Measurements from ENCODE around the gene SLAMF7. TPM values are rescaled to one million over a fixed set of nuclear protein-coding genes. Genes with fewer than 3 reads are reported as not detected.
"Not testable (repeated sequence)": the region's sequence is repeated elsewhere in the genome, so short reads cannot be mapped to it uniquely, and the experiment has no call there.

Gene SLAMF7
- total RNA-seq, 1 donor from 2014 or later: 0.48 TPM

- H3K9me3 Mint-ChIP-seq: peaks cover 4% of the 10 kb centered on the region
- H3K36me3 Mint-ChIP-seq: no peaks in the 10 kb centered on the region
- H3K27ac Mint-ChIP-seq: no peak overlapping the region
- no peak for DNase-seq (ENCODE audit: extremely low spot score, unreplicated experiment)
- peaks cover 3% of the 10 kb centered on the region for H3K27me3 Mint-ChIP-seq
- H3K4me3 Mint-ChIP-seq: no peak overlapping the region
- no peak for TF ChIP-seq CTCF (conservative IDR thresholded peaks at IDR 0.05)
- no peaks in the 10 kb centered on the region for H3K4me1 Mint-ChIP-seq (ENCODE audit: unreplicated experiment)
These were observed 11.8 kb upstream of the SLAMF7 start for GRCh38 chr1:160727316-160727640.

- H3K4me3 Mint-ChIP-seq; H3K36me3 Mint-ChIP-seq; H3K27ac Mint-ChIP-seq; DNase-seq (ENCODE audit: extremely low spot score, unreplicated experiment); H3K27me3 Mint-ChIP-seq; H3K9me3 Mint-ChIP-seq; H3K4me1 Mint-ChIP-seq (ENCODE audit: unreplicated experiment): not testable (repeated sequence)
These were observed 7.5 kb upstream of the SLAMF7 start for GRCh38 chr1:160731564-160731963.

GRCh38 chr1:160731990-160732389 is 7.1 kb upstream of the SLAMF7 start:
- Mint-ChIP-seq H3K27ac (no peak overlapping the region), H3K4me3 (no peak overlapping the region), H3K36me3 (no peaks in the 10 kb centered on the region), H3K27me3 (no peaks in the 10 kb centered on the region), H3K4me1 (ENCODE audit: unreplicated experiment) (no peaks in the 10 kb centered on the region), H3K9me3 (no peaks in the 10 kb centered on the region)
- no peak for DNase-seq (ENCODE audit: extremely low spot score, unreplicated experiment)
- TF ChIP-seq CTCF (conservative IDR thresholded peaks at IDR 0.05): no peak

- TF ChIP-seq CTCF (conservative IDR thresholded peaks at IDR 0.05): no peak
- no peak overlapping the region for H3K27ac Mint-ChIP-seq
- H3K4me3 Mint-ChIP-seq: no peak overlapping the region
- DNase-seq (ENCODE audit: extremely low spot score, unreplicated experiment): no peak
- no peaks in the 10 kb centered on the region for H3K36me3 Mint-ChIP-seq
- no peaks in the 10 kb centered on the region for H3K9me3 Mint-ChIP-seq
- H3K4me1 Mint-ChIP-seq (ENCODE audit: unreplicated experiment): no peaks in the 10 kb centered on the region
- no peaks in the 10 kb centered on the region for H3K27me3 Mint-ChIP-seq
These were observed 5.1 kb upstream of the SLAMF7 start for GRCh38 chr1:160733898-160734297.

GRCh38 chr1:160734301-160734700 is 4.7 kb upstream of the SLAMF7 start:
- Mint-ChIP-seq H3K27me3 (no peaks in the 10 kb centered on the region), H3K9me3 (no peaks in the 10 kb centered on the region), H3K4me3 (no peak overlapping the region), H3K4me1 (ENCODE audit: unreplicated experiment) (no peaks in the 10 kb centered on the region), H3K27ac (no peak overlapping the region), H3K36me3 (no peaks in the 10 kb centered on the region)
- DNase-seq (ENCODE audit: extremely low spot score, unreplicated experiment): no peak
- TF ChIP-seq CTCF (conservative IDR thresholded peaks at IDR 0.05): no peak

- no peak for DNase-seq (ENCODE audit: extremely low spot score, unreplicated experiment)
- Mint-ChIP-seq H3K27ac (no peak overlapping the region), H3K36me3 (no peaks in the 10 kb centered on the region), H3K4me3 (no peak overlapping the region), H3K9me3 (no peaks in the 10 kb centered on the region), H3K27me3 (no peaks in the 10 kb centered on the region), H3K4me1 (ENCODE audit: unreplicated experiment) (no peaks in the 10 kb centered on the region)
- no peak for TF ChIP-seq CTCF (conservative IDR thresholded peaks at IDR 0.05)
These were observed 776 bp upstream of the SLAMF7 start for GRCh38 chr1:160738271-160738670.
